ENCODE data around the gene CACNA2D2.

The CACNA2D2 gene

GRCh38 chr3:50322386-50323091, 180.9 kb downstream of the CACNA2D2 start, which contains the start of gene HYAL2:
TSS of gene HYAL2 (minus strand) at chr3:50322745. CDS start at chr3:50320489, 2,256 bp downstream.
- no peak for DNase-seq

DNA sequence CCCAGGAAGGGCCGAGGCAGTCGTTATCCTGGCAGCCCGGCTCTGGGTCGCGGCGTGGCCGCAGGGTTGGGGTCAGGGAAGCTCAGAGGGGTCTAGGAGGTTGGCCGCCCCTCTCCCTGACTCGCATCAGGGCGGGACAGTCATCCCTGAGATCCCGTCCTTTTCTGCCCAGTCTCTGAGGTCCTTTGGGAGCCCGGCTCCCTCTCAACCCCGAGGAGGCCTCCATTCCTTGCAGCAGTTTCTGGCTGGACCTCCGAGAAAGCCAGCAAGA, 181.4 kb downstream of the CACNA2D2 start:
- no peak for DNase-seq

GRCh38 chr3:50321336-50322114, 181.9 kb downstream of the CACNA2D2 start:
- DNase-seq: peak; percentile 94

DNA sequence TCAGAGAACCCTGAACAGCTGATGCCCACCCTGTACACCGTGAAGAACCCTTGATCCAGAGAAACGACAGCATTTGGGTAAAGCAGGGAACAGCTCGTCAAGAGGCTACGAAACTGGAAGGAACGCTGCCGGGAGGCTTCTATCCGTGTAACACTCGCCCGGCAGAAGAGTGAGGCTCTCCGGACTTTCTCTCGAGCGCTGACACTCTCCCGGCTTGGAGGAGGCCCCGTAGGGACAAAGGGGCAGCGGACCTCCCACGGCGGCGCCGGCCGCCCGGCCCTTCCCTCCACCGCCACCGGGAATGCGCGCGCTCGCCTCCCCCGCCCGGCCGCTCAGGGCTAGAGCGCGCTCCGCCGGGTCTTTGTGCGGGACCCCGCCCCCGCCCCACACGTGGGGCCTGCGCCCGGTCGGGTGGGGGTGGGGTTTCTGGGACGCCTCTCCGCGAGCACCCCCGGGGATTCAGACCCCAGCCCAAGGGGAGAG, 182.5 kb downstream of the CACNA2D2 start:
- DNase-seq: peak; percentile 81

- no peak for DNase-seq
Observed at GRCh38 chr3:50319894-50320625, 183.4 kb downstream of the CACNA2D2 start.

DNA sequence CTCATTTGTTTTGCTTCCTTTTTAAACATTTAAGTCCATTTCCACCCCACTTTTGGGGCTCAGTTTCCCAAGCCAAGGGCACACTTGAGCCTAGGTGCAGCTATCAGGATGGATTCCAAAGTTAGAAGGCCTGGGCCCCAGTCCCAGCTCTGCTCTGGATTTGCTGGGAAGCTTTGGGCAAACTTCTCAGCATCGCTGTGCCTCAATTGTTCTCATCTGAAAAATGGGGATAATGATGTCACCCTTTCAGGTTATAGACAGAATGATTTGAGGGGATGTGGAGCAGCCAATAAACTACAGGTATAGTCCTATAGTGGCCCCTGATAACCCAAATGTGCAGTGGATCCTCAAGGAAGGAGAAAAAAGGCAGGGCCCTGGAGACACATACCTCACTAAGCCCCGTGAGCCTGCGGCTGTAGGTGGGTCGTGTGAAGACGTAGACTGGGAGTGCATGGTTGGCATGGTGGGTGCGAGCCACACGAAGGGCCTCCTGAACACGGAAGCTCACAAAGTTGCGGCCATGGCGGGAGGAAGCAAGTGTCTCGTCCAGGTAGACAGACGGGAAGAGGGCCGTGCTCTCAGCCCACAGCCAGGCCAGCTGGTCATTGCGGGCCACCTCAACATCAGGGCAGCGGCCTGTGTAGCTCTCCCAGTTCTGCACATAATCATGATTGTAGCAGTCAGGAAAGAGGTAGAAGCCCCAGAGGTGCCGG, 184.1 kb downstream of the CACNA2D2 start:
- DNase-seq: no peak

GRCh38 chr3:50318615-50319014, 184.8 kb downstream of the CACNA2D2 start:
- DNase-seq: no peak

DNA sequence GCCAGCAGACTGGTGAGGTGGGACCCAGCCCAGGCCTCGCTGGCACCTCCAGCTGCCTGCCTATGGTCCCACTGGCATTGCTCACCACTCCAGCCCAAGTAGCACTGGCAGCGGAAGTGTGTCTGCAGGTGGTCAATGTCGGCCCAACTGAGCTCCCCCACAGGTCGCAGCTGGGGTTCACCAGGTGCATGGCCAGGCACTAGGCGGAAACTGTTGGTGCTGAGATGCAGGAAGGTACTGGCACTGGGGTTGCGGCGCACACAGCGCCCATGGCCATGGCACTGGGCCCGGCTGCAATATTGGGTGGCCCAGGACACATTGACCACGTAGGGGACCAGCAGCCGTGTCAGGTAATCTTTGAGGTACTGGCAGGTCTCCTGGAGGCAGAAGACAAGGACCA, 185.3 kb downstream of the CACNA2D2 start:
- DNase-seq: no peak

GRCh38 chr3:50317300-50317699, 186.1 kb downstream of the CACNA2D2 start:
- no peak for DNase-seq

GRCh38 chr3:50316657-50317242, 186.7 kb downstream of the CACNA2D2 start:
- DNase-seq: no peak

DNA sequence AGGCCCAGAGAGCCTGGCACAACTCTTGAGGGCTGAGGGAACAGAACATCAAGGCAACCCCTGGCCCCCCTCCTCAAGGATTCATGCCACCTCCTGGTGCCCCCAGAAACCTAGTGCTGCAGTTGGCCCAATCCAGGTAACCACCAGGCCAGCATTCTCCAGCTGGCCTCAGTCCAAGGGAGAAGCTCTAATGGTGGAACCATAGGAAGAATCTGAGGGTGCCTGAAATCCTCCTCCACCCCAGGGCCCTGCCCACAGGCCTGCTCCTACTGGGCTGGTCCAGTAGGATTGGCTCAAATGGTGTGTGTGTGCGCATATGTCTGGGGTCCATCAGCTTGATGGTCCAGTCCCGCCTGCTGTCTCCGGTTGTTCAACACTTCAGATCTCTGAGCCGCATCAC, 188.6 kb downstream of the CACNA2D2 start:
- no peak for DNase-seq

- no peak for DNase-seq
Observed at GRCh38 chr3:50314342-50314741, 189.1 kb downstream of the CACNA2D2 start.
